Sigmoid colon (tissue), 4 donors: ENCODE measurements around the gene CHRNA4.

Experiments
- CTCF ChIP-seq, 4 experiments: fragments of 450-650 bp in 3 of 4; fragments of 200-600 bp in 1 of 4; IDR thresholded peaks; one replicate each; pipeline ENCODE4 v1.5.1; 2016 to 2019; ENCODE audit warnings: antibody characterized with exemption in 4 of 4, mild to moderate bottlenecking in 3 of 4, moderate library complexity in 2 of 4
- POLR2AphosphoS5 ChIP-seq, 4 donors: sonication (generic); formaldehyde crosslinking; IDR thresholded peaks; one replicate each; pipeline ENCODE4 v1.6.1; 2017; ENCODE audit warnings: antibody characterized with exemption in 4 of 4

- peak; percentile 22 to 76 (median 60) for TF ChIP-seq CTCF (IDR thresholded peaks at IDR 0.05)
- TF ChIP-seq POLR2AphosphoS5 (IDR thresholded peaks at IDR 0.05), result no peak
Measured at GRCh38 chr20:63381781-63382431, 20.8 kb upstream of the CHRNA4 start.
